Stimulated activated CD4-positive, alpha-beta T cell treated with anti-CD3 and anti-CD28 coated beads, Interleukin-4, amount 100 ng/mL, for 24 hours (primary cell): ENCODE data around the gene DOCK4.

Experiments used
- DNase-seq: peaks from one replicate; pipeline ENCODE4 v3.0.0-alpha.2; 2020

Gene DOCK4

GRCh38 chr7:112214268-112214667, 8.1 kb upstream of the DOCK4 start:
- no peak for DNase-seq

GRCh38 chr7:112213735-112214134, 7.5 kb upstream of the DOCK4 start:
- no peak for DNase-seq

- DNase-seq, result no peak
Observed at GRCh38 chr7:112212571-112212970, 6.4 kb upstream of the DOCK4 start.

- no peak for DNase-seq
Observed at GRCh38 chr7:112211348-112211907, 5.2 kb upstream of the DOCK4 start.

GRCh38 chr7:112207765-112208164, 1.6 kb upstream of the DOCK4 start:
- DNase-seq, result no peak

- no peak for DNase-seq
Observed at GRCh38 chr7:112206991-112207592, 893 bp upstream of the DOCK4 start.

GRCh38 chr7:112205343-112206237, 609 bp downstream of the DOCK4 start:
- peak; percentile 29 for DNase-seq

- no peak for DNase-seq
Observed at GRCh38 chr7:112204499-112205342, 1.5 kb downstream of the DOCK4 start.

GRCh38 chr7:112203365-112203739, 2.8 kb downstream of the DOCK4 start:
- no peak for DNase-seq

- peak; percentile 9 for DNase-seq
Observed at GRCh38 chr7:112202816-112203215, 3.4 kb downstream of the DOCK4 start.

GRCh38 chr7:112201839-112202238, 4.4 kb downstream of the DOCK4 start:
- no peak for DNase-seq

- DNase-seq, result no peak
Observed at GRCh38 chr7:112201411-112201810, 4.8 kb downstream of the DOCK4 start.

- DNase-seq, result no peak
Observed at GRCh38 chr7:112199672-112200071, 6.5 kb downstream of the DOCK4 start.

- DNase-seq, result no peak
Observed at GRCh38 chr7:112199035-112199655, 7.1 kb downstream of the DOCK4 start.

- DNase-seq, result no peak
Observed at GRCh38 chr7:112197322-112197721, 8.9 kb downstream of the DOCK4 start.

GRCh38 chr7:112195717-112196116, 10.5 kb downstream of the DOCK4 start:
- no peak for DNase-seq

- no peak for DNase-seq
Observed at GRCh38 chr7:112193915-112194502, 12.2 kb downstream of the DOCK4 start.

GRCh38 chr7:112192236-112193154, 13.7 kb downstream of the DOCK4 start:
- no peak for DNase-seq

GRCh38 chr7:112190120-112190519, 16.1 kb downstream of the DOCK4 start:
- DNase-seq, result no peak

GRCh38 chr7:112189691-112190090, 16.5 kb downstream of the DOCK4 start:
- DNase-seq, result no peak

GRCh38 chr7:112188257-112188656, 17.9 kb downstream of the DOCK4 start:
- no peak for DNase-seq
